Measurements from ENCODE around the gene LPP.

The LPP gene

GRCh38 chr3:188491276-188491687 is 337.3 kb downstream of the LPP start:
- no peaks in the 10 kb centered on the region for H3K27me3 ChIP-seq (replicated peaks; ENCODE audit: insufficient read depth, low read length)
- no peak for TF ChIP-seq EZH2phosphoT487 (IDR thresholded peaks at IDR 0.05; ENCODE audit: low read length)
- no peak overlapping the region for H3K9ac ChIP-seq (ENCODE audit: low read length)
- no peak overlapping the region for H3K27ac ChIP-seq (ENCODE audit: low read length)
- H3K79me2 ChIP-seq (ENCODE audit: low read length), result no peaks in the 10 kb centered on the region
- H3K9me2 ChIP-seq (replicated peaks; ENCODE audit: insufficient read depth, low read length), result no peaks in the 10 kb centered on the region
- no peaks in the 10 kb centered on the region for H4K20me1 ChIP-seq (ENCODE audit: insufficient read depth, low read length)
- H3K4me2 ChIP-seq (ENCODE audit: low read depth, low read length), result no peak overlapping the region
- no peaks in the 10 kb centered on the region for H3K4me1 ChIP-seq (ENCODE audit: low read length)
- H2AFZ ChIP-seq (ENCODE audit: low read length), result no peak overlapping the region
- H3K4me3 ChIP-seq (ENCODE audit: low read length), result no peak overlapping the region
- no peaks in the 10 kb centered on the region for H3F3A ChIP-seq (ENCODE audit: insufficient read depth, low read length)
- no peaks in the 10 kb centered on the region for H3K36me3 ChIP-seq (replicated peaks; ENCODE audit: insufficient read depth, low read length)
- no peak for DNase-seq
- H3K9me3 ChIP-seq (replicated peaks; ENCODE audit: insufficient read depth, low read length), result no peaks in the 10 kb centered on the region

DNA sequence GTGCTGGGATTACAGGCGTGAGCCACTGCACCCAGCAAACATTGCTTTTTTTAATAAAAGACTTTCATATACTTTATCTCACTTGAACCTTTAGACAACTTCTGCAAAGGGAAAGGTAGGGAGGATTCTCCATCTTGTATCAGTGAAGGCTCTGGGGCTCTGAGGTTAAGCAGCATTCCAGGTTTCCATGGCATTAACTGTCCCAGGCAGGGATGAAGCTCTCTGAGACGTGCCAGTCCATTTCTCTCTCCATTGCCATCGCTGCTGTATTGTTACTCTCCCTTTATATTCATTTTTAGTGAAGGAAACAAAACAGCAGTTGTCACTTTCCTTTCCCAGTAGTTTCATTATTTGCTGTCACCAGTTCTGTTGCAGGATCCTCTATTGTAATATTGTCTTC is 342.4 kb downstream of the LPP start:
- Histone ChIP-seq H2AFZ (ENCODE audit: low read length) (no peak overlapping the region), H3K9me2 (replicated peaks; ENCODE audit: insufficient read depth, low read length) (no peaks in the 10 kb centered on the region), H3F3A (ENCODE audit: insufficient read depth, low read length) (no peaks in the 10 kb centered on the region), H3K27me3 (replicated peaks; ENCODE audit: insufficient read depth, low read length) (no peaks in the 10 kb centered on the region), H3K9ac (ENCODE audit: low read length) (no peak overlapping the region), H4K20me1 (ENCODE audit: insufficient read depth, low read length) (no peaks in the 10 kb centered on the region), H3K9me3 (replicated peaks; ENCODE audit: insufficient read depth, low read length) (no peaks in the 10 kb centered on the region), H3K4me3 (ENCODE audit: low read length) (no peak overlapping the region), H3K27ac (ENCODE audit: low read length) (no peak overlapping the region), H3K4me1 (ENCODE audit: low read length) (no peaks in the 10 kb centered on the region), H3K4me2 (ENCODE audit: low read depth, low read length) (no peak overlapping the region), H3K36me3 (replicated peaks; ENCODE audit: insufficient read depth, low read length) (no peaks in the 10 kb centered on the region), H3K79me2 (ENCODE audit: low read length) (no peaks in the 10 kb centered on the region)
- TF ChIP-seq CTCF (IDR thresholded peaks at IDR 0.05; ENCODE audit: low read length), result no peak
- TF ChIP-seq EZH2phosphoT487 (IDR thresholded peaks at IDR 0.05; ENCODE audit: low read length), result no peak
- no peak for TF ChIP-seq EZH2 (optimal IDR thresholded peaks at IDR 0.05; ENCODE audit: low read depth, low read length)
- DNase-seq, result no peak

DNA sequence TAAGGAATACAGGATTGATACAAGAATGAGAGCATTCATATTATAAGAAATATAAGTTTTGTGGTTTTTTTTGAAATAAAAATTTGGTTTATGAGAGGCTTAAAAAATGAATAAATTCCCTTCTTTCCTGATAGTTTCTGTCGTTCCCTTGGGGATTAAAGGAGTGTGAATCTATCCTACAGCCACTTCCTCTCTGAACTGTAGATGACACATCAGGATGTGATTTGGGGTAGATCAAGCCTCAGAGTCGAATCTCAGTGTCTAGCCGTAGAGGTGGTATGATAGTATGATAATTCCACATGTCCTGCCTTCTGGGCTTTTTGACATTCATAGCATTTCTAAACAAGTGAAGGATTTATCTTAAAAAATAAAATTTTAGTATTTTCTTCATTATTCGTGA is 343.1 kb downstream of the LPP start:
- Histone ChIP-seq H3K36me3 (replicated peaks; ENCODE audit: insufficient read depth, low read length) (no peaks in the 10 kb centered on the region), H3K9ac (ENCODE audit: low read length) (no peak overlapping the region), H3K4me2 (ENCODE audit: low read depth, low read length) (no peak overlapping the region), H3K27ac (ENCODE audit: low read length) (no peak overlapping the region), H3F3A (ENCODE audit: insufficient read depth, low read length) (no peaks in the 10 kb centered on the region), H3K9me2 (replicated peaks; ENCODE audit: insufficient read depth, low read length) (no peaks in the 10 kb centered on the region), H3K9me3 (replicated peaks; ENCODE audit: insufficient read depth, low read length) (no peaks in the 10 kb centered on the region), H3K27me3 (replicated peaks; ENCODE audit: insufficient read depth, low read length) (no peaks in the 10 kb centered on the region), H3K4me3 (ENCODE audit: low read length) (no peak overlapping the region), H4K20me1 (ENCODE audit: insufficient read depth, low read length) (no peaks in the 10 kb centered on the region), H3K79me2 (ENCODE audit: low read length) (no peaks in the 10 kb centered on the region), H3K4me1 (ENCODE audit: low read length) (no peaks in the 10 kb centered on the region), H2AFZ (ENCODE audit: low read length) (no peak overlapping the region)
- TF ChIP-seq EZH2phosphoT487 (IDR thresholded peaks at IDR 0.05; ENCODE audit: low read length), result no peak
- no peak for TF ChIP-seq CTCF (IDR thresholded peaks at IDR 0.05; ENCODE audit: low read length)
- TF ChIP-seq EZH2 (optimal IDR thresholded peaks at IDR 0.05; ENCODE audit: low read depth, low read length), result no peak
- no peak for DNase-seq

- Histone ChIP-seq H3K4me1 (ENCODE audit: low read length) (no peaks in the 10 kb centered on the region), H3K79me2 (ENCODE audit: low read length) (no peaks in the 10 kb centered on the region), H3K36me3 (replicated peaks; ENCODE audit: insufficient read depth, low read length) (no peaks in the 10 kb centered on the region), H3K9ac (ENCODE audit: low read length) (no peak overlapping the region), H3K27me3 (replicated peaks; ENCODE audit: insufficient read depth, low read length) (no peaks in the 10 kb centered on the region), H3K4me3 (ENCODE audit: low read length) (no peak overlapping the region), H3K9me2 (replicated peaks; ENCODE audit: insufficient read depth, low read length) (no peaks in the 10 kb centered on the region), H4K20me1 (ENCODE audit: insufficient read depth, low read length) (no peaks in the 10 kb centered on the region), H3K27ac (ENCODE audit: low read length) (no peak overlapping the region), H2AFZ (ENCODE audit: low read length) (no peak overlapping the region), H3K9me3 (replicated peaks; ENCODE audit: insufficient read depth, low read length) (no peaks in the 10 kb centered on the region), H3K4me2 (ENCODE audit: low read depth, low read length) (no peak overlapping the region), H3F3A (ENCODE audit: insufficient read depth, low read length) (no peaks in the 10 kb centered on the region)
- TF ChIP-seq EZH2phosphoT487 (IDR thresholded peaks at IDR 0.05; ENCODE audit: low read length), result no peak
- DNase-seq, result no peak
Measured at GRCh38 chr3:188503647-188504046, 349.7 kb downstream of the LPP start.

Measured in MM.1S (cell line).